Measurements from ENCODE around the gene CCDC187. TPM values are rescaled to one million over a fixed set of nuclear protein-coding genes. Genes with fewer than 3 reads are reported as not detected.
"Not testable (repeated sequence)": the region's sequence is repeated elsewhere in the genome, so short reads cannot be mapped to it uniquely, and the experiment has no call there.

Gene CCDC187
- total RNA-seq, 1 donor from 2014 or later, result 6.6 TPM

DNA sequence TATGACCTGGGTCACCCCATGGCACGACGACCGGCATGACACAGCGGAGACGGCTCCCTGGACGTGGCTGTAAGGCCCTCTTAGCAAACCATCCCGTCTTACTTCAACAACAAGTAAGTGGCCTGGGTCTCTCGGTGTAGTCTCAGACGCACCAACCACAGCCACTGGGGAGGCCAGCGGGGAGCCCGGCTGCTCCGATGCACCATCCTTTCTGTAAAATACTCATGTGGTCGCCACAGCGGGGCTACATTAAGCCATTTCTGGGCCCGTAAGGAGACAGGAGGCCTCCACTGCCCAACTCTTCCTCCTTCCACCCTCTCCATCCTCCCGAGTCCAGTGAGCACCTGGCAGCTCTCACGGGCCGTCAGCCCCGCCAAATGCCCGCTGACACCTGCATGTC, 63.0 kb downstream of the CCDC187 start:
- no peaks in the 10 kb centered on the region for H3K27me3 ChIP-seq (ENCODE audit: low read depth)
- no peak overlapping the region for H3K4me3 ChIP-seq
- ATAC-seq (no peak), DNase-seq (no peak)
- H3K27ac ChIP-seq, result no peak overlapping the region
- intact Hi-C loops (cut with DNase I), result no loop called here
- peaks cover 21% of the 10 kb centered on the region for H3K4me1 ChIP-seq
- TF ChIP-seq, protein P1, sequence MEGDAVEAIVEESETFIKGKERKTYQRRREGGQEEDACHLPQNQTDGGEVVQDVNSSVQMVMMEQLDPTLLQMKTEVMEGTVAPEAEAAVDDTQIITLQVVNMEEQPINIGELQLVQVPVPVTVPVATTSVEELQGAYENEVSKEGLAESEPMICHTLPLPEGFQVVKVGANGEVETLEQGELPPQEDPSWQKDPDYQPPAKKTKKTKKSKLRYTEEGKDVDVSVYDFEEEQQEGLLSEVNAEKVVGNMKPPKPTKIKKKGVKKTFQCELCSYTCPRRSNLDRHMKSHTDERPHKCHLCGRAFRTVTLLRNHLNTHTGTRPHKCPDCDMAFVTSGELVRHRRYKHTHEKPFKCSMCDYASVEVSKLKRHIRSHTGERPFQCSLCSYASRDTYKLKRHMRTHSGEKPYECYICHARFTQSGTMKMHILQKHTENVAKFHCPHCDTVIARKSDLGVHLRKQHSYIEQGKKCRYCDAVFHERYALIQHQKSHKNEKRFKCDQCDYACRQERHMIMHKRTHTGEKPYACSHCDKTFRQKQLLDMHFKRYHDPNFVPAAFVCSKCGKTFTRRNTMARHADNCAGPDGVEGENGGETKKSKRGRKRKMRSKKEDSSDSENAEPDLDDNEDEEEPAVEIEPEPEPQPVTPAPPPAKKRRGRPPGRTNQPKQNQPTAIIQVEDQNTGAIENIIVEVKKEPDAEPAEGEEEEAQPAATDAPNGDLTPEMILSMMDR (IDR thresholded peaks at IDR 0.05), result no peak
- no peaks in the 10 kb centered on the region for H3K9me3 ChIP-seq
- peaks cover 7% of the 10 kb centered on the region for H3K36me3 ChIP-seq

DNA sequence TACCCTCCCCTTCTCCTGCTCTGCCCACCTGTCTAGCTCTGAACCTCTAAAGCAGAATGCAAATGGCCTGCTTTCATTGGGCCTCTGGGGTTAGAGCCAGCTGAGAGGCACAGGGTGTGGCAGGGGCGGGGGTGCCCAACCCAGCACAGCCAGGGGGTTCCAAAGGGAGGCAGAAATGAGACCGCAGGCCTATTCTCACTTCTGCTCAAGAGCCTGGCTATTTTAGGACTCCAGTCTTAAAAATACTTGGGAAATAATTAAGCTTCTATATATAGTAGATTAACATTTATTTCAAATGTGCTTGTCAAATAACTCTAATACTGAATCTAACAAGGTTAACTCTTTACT, 63.9 kb downstream of the CCDC187 start:
- Histone ChIP-seq H3K27me3 (ENCODE audit: low read depth) (no peaks in the 10 kb centered on the region), H3K27ac (no peak overlapping the region), H3K4me3 (no peak overlapping the region), H3K9me3 (no peaks in the 10 kb centered on the region), H3K36me3 (peaks cover 14% of the 10 kb centered on the region), H3K4me1 (peaks cover 20% of the 10 kb centered on the region)
- TF ChIP-seq, protein P1 (IDR thresholded peaks at IDR 0.05), result no peak
- ATAC-seq, result no peak
- DNase-seq, result no peak
- intact Hi-C loops (cut with DNase I), result no loop called here

DNA sequence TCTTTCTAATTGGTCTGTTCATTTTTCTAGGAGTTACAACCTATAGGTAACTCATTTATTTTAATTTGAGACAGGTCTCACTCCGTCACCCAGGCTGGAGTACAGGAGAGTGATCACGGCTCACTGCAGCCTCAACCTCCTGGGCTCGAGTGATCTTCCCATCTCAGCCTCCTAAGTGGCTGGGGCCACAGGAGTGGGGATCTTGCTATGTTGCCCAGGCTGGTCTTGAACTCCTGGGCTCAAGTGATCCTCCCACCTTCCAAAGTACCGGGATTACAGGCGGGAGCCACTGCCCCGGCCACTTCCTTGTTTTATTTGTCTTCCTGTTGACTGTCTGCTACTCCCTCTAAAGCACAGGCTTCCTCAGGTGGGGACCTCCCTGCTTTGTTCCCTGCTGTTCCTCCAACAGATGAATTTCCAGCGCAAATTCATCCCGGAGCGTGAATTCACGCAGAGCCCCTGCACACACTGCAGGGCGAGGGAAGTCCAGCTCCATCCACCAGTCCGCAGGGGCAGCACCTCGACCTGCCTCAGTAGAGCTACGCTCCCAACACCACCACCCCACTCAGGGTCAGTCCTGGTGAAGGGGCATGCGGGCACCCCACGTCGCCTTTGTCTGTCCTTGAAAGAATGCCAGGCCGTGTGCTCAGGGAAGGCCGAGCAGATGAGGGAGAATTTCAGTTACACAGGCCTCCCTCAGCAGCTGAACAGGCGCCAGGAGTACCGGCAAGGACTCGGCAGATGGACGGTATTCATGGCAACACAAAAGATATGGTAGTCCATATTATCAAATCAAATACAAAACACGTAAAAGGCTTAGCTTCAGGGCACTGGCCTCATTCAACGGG, 64.5 kb downstream of the CCDC187 start:
- intact Hi-C loops (cut with DNase I), result no loop called here
- ATAC-seq, result no peak
- peaks cover 14% of the 10 kb centered on the region for H3K4me1 ChIP-seq
- H3K27ac ChIP-seq, result no peak overlapping the region
- peaks cover 16% of the 10 kb centered on the region for H3K36me3 ChIP-seq
- H3K27me3 ChIP-seq (ENCODE audit: low read depth), result no peaks in the 10 kb centered on the region
- no peak overlapping the region for H3K4me3 ChIP-seq
- H3K9me3 ChIP-seq, result no peaks in the 10 kb centered on the region
- no peak for DNase-seq
- TF ChIP-seq, protein P1 (IDR thresholded peaks at IDR 0.05), result no peak

DNA sequence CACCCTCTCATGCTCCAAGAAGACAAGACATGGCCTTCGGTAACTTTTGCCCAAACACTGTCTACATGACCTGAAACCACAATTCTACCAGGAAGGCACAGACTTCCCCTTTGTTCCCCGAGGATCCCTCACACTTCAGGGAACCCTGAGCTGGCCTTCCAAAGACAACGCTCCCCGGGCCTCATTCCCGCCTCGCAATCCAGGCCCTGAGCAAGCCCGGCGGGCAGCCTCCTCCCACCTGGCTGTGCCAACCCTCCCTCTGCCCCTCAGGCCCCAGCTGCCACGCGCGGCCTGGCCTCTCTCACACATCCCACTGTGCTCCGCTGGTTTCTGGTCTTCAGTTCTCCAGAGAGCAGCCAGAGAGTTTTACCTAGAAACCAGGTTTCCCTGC, 65.6 kb downstream of the CCDC187 start:
- intact Hi-C loops (cut with DNase I), result no loop called here

GRCh38 chr9:136237486-136238341, 66.2 kb downstream of the CCDC187 start:
- intact Hi-C loops (cut with DNase I), result no loop called here
- Histone ChIP-seq H3K4me3 (no peak overlapping the region), H3K4me1 (peaks cover 5% of the 10 kb centered on the region), H3K9me3 (no peaks in the 10 kb centered on the region), H3K36me3 (peaks cover 16% of the 10 kb centered on the region), H3K27me3 (ENCODE audit: low read depth) (no peaks in the 10 kb centered on the region), H3K27ac (no peak overlapping the region)
- TF ChIP-seq, protein P1 (IDR thresholded peaks at IDR 0.05), result no peak
- ATAC-seq (no peak), DNase-seq (no peak)

More for the DNA sequence above, 65.6 kb downstream of the CCDC187 start:
- H3K4me3 ChIP-seq, result no peak overlapping the region
- DNase-seq (no peak), ATAC-seq (no peak)
- peaks cover 16% of the 10 kb centered on the region for H3K36me3 ChIP-seq
- TF ChIP-seq, protein P1 (IDR thresholded peaks at IDR 0.05), result no peak
- no peak overlapping the region for H3K27ac ChIP-seq
- no peaks in the 10 kb centered on the region for H3K27me3 ChIP-seq (ENCODE audit: low read depth)
- H3K4me1 ChIP-seq, result peaks cover 5% of the 10 kb centered on the region
- H3K9me3 ChIP-seq, result no peaks in the 10 kb centered on the region

DNA sequence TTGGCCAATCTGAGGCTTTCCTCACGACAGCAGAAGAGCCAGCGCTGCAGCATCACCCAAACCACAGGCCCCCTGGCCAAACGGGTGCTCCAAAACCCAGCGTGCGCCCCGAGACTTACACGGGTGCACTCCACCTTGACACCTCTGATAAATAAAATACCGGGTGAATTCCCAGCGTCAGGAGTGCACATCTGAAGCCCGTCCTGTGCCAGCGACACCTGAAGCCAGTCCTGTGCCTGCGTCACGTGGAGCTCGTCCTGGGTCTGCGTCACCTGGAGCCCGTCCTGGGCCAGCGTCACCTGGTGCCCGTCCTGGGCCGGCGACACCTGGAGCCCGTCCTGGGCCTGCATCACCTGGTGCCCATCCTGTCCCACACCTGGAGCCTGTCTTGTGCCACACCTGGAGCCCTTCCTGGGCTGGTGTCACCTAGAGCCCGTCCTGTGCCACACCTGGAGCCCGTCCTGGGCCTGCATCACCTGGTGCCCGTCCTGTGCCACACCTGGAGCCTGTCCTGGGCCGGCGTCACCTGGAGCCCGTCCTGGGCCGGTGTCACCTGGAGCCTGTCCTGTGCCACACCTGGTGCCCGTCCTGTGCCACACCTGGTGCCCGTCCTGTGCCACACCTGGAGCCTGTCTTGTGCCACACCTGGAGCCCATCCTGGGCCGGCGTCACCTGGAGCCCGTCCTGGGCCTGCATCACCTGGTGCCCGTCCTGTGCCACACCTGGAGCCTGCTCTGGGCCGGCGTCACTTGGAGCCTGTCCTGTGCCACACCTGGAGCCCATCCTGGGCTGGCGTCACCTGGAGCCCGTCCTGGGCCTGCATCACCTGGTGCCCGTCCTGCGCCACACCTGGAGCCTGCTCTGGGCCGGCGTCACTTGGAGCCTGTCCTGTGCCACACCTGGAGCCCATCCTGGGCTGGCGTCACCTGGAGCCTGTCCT, 67.2 kb downstream of the CCDC187 start:
- H3K27ac ChIP-seq; ATAC-seq; intact Hi-C loops (cut with DNase I); H3K4me1 ChIP-seq; H3K4me3 ChIP-seq; H3K27me3 ChIP-seq (ENCODE audit: low read depth); H3K9me3 ChIP-seq; DNase-seq: not testable (repeated sequence)
- H3K36me3 ChIP-seq, result peaks cover 16% of the 10 kb centered on the region

All from lower lobe of right lung (tissue), 2 donors.